H9 (cell line): Measurements from ENCODE around the gene SH3PXD2B. TPM values are rescaled to one million over a fixed set of nuclear protein-coding genes. Genes with fewer than 3 reads are reported as not detected.

Source experiments
- DNase-seq: peaks from one replicate; pipeline ENCODE4 v3.0.0-alpha.2; 2017
- H2AFZ ChIP-seq: one replicate; pipeline ENCODE4 v1.6.1; 2013; ENCODE audit warnings: mild to moderate bottlenecking, low read length, control low read depth, moderate library complexity
- H2AK5ac ChIP-seq: 2 replicates; pipeline ENCODE4 v1.6.1; 2013; ENCODE audit warnings: low read length, control low read depth, mixed read lengths; ENCODE audit not compliant: insufficient read length
- H2BK120ac ChIP-seq: one replicate; pipeline ENCODE4 v1.6.1; 2013; ENCODE audit warnings: low read depth, mild to moderate bottlenecking, low read length, control low read depth, inconsistent platforms; ENCODE audit not compliant: poor library complexity, severe bottlenecking
- H2BK12ac ChIP-seq: 2 replicates; pipeline ENCODE4 v1.6.1; 2013; ENCODE audit warnings: low read length, control low read depth, mixed read lengths, low read depth; ENCODE audit not compliant: insufficient read length
- H2BK15ac ChIP-seq: 2 replicates; pipeline ENCODE4 v1.6.1; 2013; ENCODE audit warnings: low read depth, low read length, control low read depth
- H2BK20ac ChIP-seq: one replicate; pipeline ENCODE4 v1.6.1; 2013; ENCODE audit warnings: low read depth, mild to moderate bottlenecking, low read length, control low read depth, inconsistent platforms; ENCODE audit not compliant: poor library complexity, severe bottlenecking
- H2BK5ac ChIP-seq: 2 replicates; pipeline ENCODE4 v1.6.1; 2013; ENCODE audit warnings: low read length, control low read depth, mixed read lengths; ENCODE audit not compliant: insufficient read length
- H3K14ac ChIP-seq: 2 replicates; pipeline ENCODE4 v1.6.1; 2013; ENCODE audit warnings: low read length, control low read depth; ENCODE audit not compliant: insufficient read depth
- H3K18ac ChIP-seq: 2 replicates; pipeline ENCODE4 v1.6.1; 2013; ENCODE audit warnings: low read depth, mild to moderate bottlenecking, mixed read lengths, low read length, control low read depth; ENCODE audit not compliant: insufficient read length
- H3K23ac ChIP-seq: 2 replicates; pipeline ENCODE4 v1.6.1; 2013; ENCODE audit warnings: low read length, control low read depth, mixed read lengths, low read depth; ENCODE audit not compliant: insufficient read length
- H3K23me2 ChIP-seq: 2 replicates; pipeline ENCODE4 v1.6.1; 2013; ENCODE audit warnings: low read depth, mild to moderate bottlenecking, mixed read lengths, low read length, control low read depth; ENCODE audit not compliant: insufficient read length, poor library complexity, severe bottlenecking
- H3K27ac ChIP-seq: 2 replicates; pipeline ENCODE4 v1.5.1; 2013; ENCODE audit warnings: low read length, control low read depth, mixed read lengths, low read depth; ENCODE audit not compliant: insufficient read length
- H3K27me3 ChIP-seq: 2 replicates; pipeline ENCODE4 v1.6.1; 2013; ENCODE audit warnings: low read length, control low read depth, inconsistent platforms; ENCODE audit not compliant: insufficient read depth
- H3K4ac ChIP-seq: 2 replicates; pipeline ENCODE4 v1.6.1; 2013; ENCODE audit warnings: low read depth, mild to moderate bottlenecking, control low read depth, inconsistent platforms, low read length, moderate library complexity
- H3K4me1 ChIP-seq: 2 replicates; pipeline ENCODE4 v1.6.1; 2013; ENCODE audit warnings: low read length, control low read depth, inconsistent platforms; ENCODE audit not compliant: insufficient read depth
- H3K4me2 ChIP-seq: 2 replicates; pipeline ENCODE4 v1.6.1; 2013; ENCODE audit warnings: low read length, control low read depth, mixed read lengths; ENCODE audit not compliant: insufficient read length, insufficient read depth
- H3K56ac ChIP-seq: 2 replicates; pipeline ENCODE4 v1.6.1; 2013; ENCODE audit warnings: low read depth, mild to moderate bottlenecking, mixed read lengths, low read length, control low read depth; ENCODE audit not compliant: insufficient read length
- H3K79me1 ChIP-seq: 2 replicates; pipeline ENCODE4 v1.6.1; 2013; ENCODE audit warnings: low read depth, mild to moderate bottlenecking, moderate library complexity, low read length, control low read depth, inconsistent platforms; ENCODE audit not compliant: insufficient read depth, poor library complexity, severe bottlenecking
- H3K79me2 ChIP-seq: 2 replicates; pipeline ENCODE4 v1.6.1; 2013; ENCODE audit warnings: low read length, control low read depth, inconsistent platforms; ENCODE audit not compliant: insufficient read depth
- H3K9ac ChIP-seq: 2 replicates; pipeline ENCODE4 v1.6.1; 2013; ENCODE audit warnings: low read length, control low read depth, mixed read lengths; ENCODE audit not compliant: insufficient read length; ENCODE audit errors: extremely low read depth
- H3K9me3 ChIP-seq: one replicate; pipeline ENCODE4 v1.6.1; 2013; ENCODE audit warnings: low read depth, low read length, inconsistent platforms; ENCODE audit not compliant: control insufficient read depth
- H3T11ph ChIP-seq: one replicate; pipeline ENCODE4 v1.6.1; 2013; ENCODE audit warnings: mild to moderate bottlenecking, low read length, control low read depth, inconsistent platforms
- H4K20me1 ChIP-seq: one replicate; pipeline ENCODE4 v1.6.1; 2013; ENCODE audit not compliant: control insufficient read depth, insufficient read length, insufficient read depth
- H4K5ac ChIP-seq: 2 replicates; pipeline ENCODE4 v1.6.1; 2013; ENCODE audit warnings: low read depth, mild to moderate bottlenecking, mixed read lengths, low read length, control low read depth; ENCODE audit not compliant: insufficient read length
- H4K8ac ChIP-seq: replicated peaks from 2 replicates; pipeline ENCODE4 v1.6.1; 2013; ENCODE audit warnings: low read length, control low read depth, mixed read lengths, low read depth; ENCODE audit not compliant: insufficient read length
- H4K91ac ChIP-seq: 2 replicates; pipeline ENCODE4 v1.6.1; 2013; ENCODE audit warnings: low read depth, mild to moderate bottlenecking, moderate library complexity, mixed read lengths, low read length, control low read depth; ENCODE audit not compliant: insufficient read length
- H3K27ac Mint-ChIP-seq, 3 experiments: 2 replicates in 2 of 3; 3 replicates in 1 of 3; pipeline ENCODE4 v1.8.0; 2020 to 2021; ENCODE audit warnings: mixed read lengths in 3 of 3, mild to moderate bottlenecking in 1 of 3, moderate library complexity in 1 of 3
- H3K27me3 Mint-ChIP-seq: 2 replicates; pipeline ENCODE4 v1.8.0; 2021; ENCODE audit warnings: low read depth, mild to moderate bottlenecking, moderate library complexity, mixed read lengths
- H3K36me3 Mint-ChIP-seq, 3 experiments: 2 replicates in 2 of 3; 3 replicates in 1 of 3; pipeline ENCODE4 v1.8.0; 2020 to 2021; ENCODE audit warnings: low read depth in 3 of 3, mixed read lengths in 3 of 3; ENCODE audit not compliant: insufficient read depth in 1 of 3
- H3K4me1 Mint-ChIP-seq, 2 experiments: 2 replicates each; pipeline ENCODE4 v1.8.0; 2020; ENCODE audit warnings: mixed read lengths in 2 of 2
- H3K4me3 Mint-ChIP-seq, 2 experiments: 2 replicates in 1 of 2; 3 replicates in 1 of 2; pipeline ENCODE4 v1.8.0; 2020 to 2021; ENCODE audit warnings: mild to moderate bottlenecking in 2 of 2, mixed read lengths in 2 of 2, moderate library complexity in 1 of 2
- H3K9me3 Mint-ChIP-seq, 2 experiments: 2 replicates in 1 of 2; 3 replicates in 1 of 2; pipeline ENCODE4 v1.8.0; 2020; ENCODE audit warnings: mild to moderate bottlenecking in 2 of 2, mixed read lengths in 2 of 2, moderate library complexity in 1 of 2
- CTCF ChIP-seq: fragments of 200-600 bp; sonication (generic); conservative IDR thresholded peaks from 3 replicates; pipeline ENCODE4 v1.8.0; 2021; ENCODE audit warnings: antibody characterized with exemption, mild to moderate bottlenecking
- WGBS: extraction: QIAGEN DNeasy Blood & Tissue Kit; methylation state at CpG from one replicate; pipeline ENCODE4 v1.1.7; 2013; ENCODE audit warnings: missing lambda C conversion rate, low lambda C conversion rate, mixed read lengths; ENCODE audit not compliant: insufficient read length; ENCODE audit errors: extremely low coverage; 5-methylcytosine and 5-hydroxymethylcytosine counted together
- total RNA-seq: library from RNA; stranded (reverse); gene quantifications from 2 replicates; pipeline ENCODE4 v1.2.1, GENCODE V29; 2021

SH3PXD2B gene
- total RNA-seq, 1 experiment from 2014 or later: 49.0 TPM

GRCh38 chr5:172429201-172429940, 25.0 kb downstream of the SH3PXD2B start:
- Histone ChIP-seq H2AFZ (no peak overlapping the region), H4K91ac (no peak overlapping the region), H3T11ph (no peak overlapping the region), H3K79me2 (peaks cover 5% of the 10 kb centered on the region; the same call in 1 of the 2 replicates), H3K27me3 (no peaks in the 10 kb centered on the region), H3K4me1 (no peaks in the 10 kb centered on the region), H3K9me3 (no peaks in the 10 kb centered on the region), H3K23ac (no peak overlapping the region), H3K18ac (no peak overlapping the region), H4K5ac (no peak overlapping the region), H2BK5ac (no peak overlapping the region), H2BK20ac (no peak overlapping the region), H2BK12ac (no peak overlapping the region), H3K9ac (no peak overlapping the region), H3K4ac (no peak overlapping the region), H4K20me1 (peaks cover 3% of the 10 kb centered on the region), H3K14ac (no peak overlapping the region; the same call in 1 of the 2 replicates), H3K23me2 (no peaks in the 10 kb centered on the region), H3K79me1 (peaks cover 10% of the 10 kb centered on the region), H2BK120ac (no peak overlapping the region), H3K27ac (no peak overlapping the region), H2AK5ac (no peak overlapping the region), H2BK15ac (no peak overlapping the region), H3K4me2 (no peak overlapping the region), H4K8ac (no peak overlapping the region), H3K56ac (no peak overlapping the region)
- Mint-ChIP-seq H3K36me3 (peaks cover 3 to 20% (median 9%) of the 10 kb centered on the region in 3 experiments), H3K9me3 (no peaks in the 10 kb centered on the region; a peak in 1 of 5 replicates), H3K27ac (peak overlapping the region in 1 of 3 experiments; percentile 53; a peak in 1 of 7 replicates), H3K4me1 (peaks cover 10 to 14% of the 10 kb centered on the region in 2 experiments), H3K4me3 (no peak overlapping the region), H3K27me3 (no peaks in the 10 kb centered on the region)
- no peak for TF ChIP-seq CTCF
- DNase-seq: no peak
- no CpG with 5 or more reads among the region's 8 CpGs for WGBS
